Measurements from ENCODE around the gene SMPX.

SMPX gene

DNA sequence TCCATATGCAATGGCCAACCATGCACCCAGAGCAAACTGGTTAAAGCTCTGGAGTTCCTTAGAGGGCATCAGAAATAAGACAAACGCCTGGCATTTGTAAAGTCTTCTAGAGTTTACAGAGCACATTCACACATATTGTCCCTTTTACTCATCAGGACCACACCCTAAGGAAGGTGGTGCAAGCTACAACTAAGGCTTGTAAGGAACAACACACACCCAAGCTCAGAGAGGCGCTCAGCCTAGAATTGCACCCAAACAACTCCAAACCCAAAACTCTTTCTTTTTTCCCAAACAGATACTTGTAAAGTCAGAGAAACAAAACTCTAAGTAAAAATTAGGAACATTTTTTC, 46.1 kb downstream of the SMPX start:
- no peak for DNase-seq (ENCODE audit: low spot score)

GRCh38 chrX:21711129-21711847, 46.6 kb downstream of the SMPX start:
- DNase-seq (ENCODE audit: low spot score): no peak

DNA sequence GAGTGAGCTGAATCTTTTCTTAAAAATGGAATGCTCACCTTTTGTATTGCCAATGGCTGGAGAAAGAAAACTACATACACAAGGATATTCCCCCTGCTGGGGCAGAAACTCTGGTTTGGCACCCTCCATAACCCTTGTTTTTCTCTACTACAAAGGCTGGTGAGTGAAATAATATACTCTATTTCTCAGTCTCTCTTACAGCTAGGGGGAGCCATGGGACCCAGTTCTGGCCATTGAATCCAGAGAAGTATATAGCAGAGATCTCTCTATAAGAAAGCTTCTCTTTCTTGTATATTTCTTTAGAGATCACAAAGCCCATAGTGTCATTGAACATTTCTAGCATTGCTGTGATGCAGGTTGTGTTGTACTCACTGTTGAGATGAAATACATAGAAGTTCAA, 49.8 kb downstream of the SMPX start:
- no peak for DNase-seq (ENCODE audit: low spot score)

GRCh38 chrX:21705225-21705624, 52.7 kb downstream of the SMPX start:
- no peak for DNase-seq (ENCODE audit: low spot score)

GRCh38 chrX:21702725-21703124, 55.2 kb downstream of the SMPX start:
- DNase-seq (ENCODE audit: low spot score): no peak

GRCh38 chrX:21700967-21701366, 56.9 kb downstream of the SMPX start:
- DNase-seq (ENCODE audit: low spot score): no peak

- DNase-seq (ENCODE audit: low spot score): no peak
Measured at GRCh38 chrX:21700275-21700674, 57.6 kb downstream of the SMPX start.

- DNase-seq (ENCODE audit: low spot score): no peak
Measured at GRCh38 chrX:21699136-21699535, 58.8 kb downstream of the SMPX start.

DNA sequence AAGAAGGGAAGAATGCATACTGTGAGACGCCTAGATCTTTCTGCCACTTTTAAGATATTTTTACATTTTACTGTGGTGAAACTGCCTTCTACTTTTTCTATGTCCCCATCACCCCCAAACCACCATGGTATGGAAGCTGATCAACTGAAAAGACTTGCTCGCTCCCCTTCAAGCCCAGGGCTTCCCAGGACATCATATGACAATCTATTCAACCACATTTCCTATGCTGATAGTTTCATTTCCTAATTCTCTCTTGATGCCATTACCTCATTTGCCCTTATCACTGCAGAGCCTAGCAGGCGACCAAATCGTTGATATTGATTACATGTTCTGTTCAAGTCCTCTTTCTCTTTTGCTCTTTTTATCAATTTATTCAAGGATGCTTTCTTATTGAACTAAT, 59.6 kb downstream of the SMPX start:
- DNase-seq (ENCODE audit: low spot score): peak; percentile 28

DNA sequence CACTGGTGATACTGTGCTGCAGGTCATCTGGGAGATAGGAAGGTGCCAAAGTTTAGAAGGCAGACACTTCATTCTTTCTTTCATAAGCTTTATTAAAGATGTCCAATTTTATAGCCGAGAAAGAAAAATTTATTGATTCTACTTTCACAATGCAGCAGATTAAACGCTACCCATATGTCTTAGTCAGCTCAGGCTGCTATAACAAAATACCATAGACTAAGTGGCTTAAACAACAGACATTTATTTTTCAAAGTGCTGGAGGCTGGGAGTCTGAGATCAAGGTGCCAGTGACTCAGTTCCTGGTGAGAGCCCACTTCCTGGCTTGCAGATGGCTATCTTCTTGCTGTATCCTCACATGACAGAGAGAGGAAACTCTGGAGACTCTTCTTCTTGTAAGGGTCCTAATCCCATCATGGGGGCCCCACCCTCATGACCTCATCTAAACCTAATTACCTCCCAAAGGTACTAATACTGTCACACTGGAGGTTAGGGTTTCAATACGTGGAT, 66.4 kb downstream of the SMPX start:
- no peak for DNase-seq (ENCODE audit: low spot score)

DNA sequence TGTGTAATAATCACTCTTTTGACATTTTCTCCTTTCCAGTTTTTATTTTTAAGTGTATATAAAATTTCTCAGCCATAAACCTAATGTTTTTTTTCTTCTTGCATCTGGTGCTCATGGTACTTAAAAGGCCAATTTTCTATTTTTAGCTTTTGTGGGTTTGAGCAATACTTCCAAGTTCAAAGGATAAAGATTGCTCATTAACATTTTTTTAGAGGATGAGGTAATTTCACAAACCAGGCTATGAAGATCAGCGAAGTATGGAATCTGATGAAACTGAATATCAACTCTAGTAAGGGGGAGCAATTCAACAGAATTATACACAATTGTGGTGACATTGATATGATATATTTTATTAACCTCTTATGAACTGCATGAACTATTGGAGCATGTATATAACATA, 74.0 kb downstream of the SMPX start:
- no peak for DNase-seq (ENCODE audit: low spot score)

GRCh38 chrX:21678048-21678612, 79.8 kb downstream of the SMPX start:
- DNase-seq (ENCODE audit: low spot score): no peak

DNA sequence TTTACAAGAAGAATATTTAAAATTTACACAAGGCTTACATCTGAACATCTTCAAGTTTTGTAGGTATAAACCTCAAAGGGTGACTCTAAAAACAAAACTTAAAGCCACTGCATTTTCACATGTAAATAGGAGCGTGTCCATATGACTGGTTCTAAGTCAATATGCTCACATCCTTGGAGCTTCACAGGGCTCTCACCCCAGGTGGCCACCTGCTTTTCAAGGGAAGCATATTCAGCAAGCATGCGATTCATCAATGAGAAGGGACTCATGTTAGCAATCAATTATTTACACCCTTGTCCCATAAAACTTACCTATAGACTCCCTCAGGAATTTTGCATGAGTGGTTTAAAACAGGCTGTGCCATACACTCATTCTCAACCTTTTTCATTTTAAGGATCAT, 82.0 kb downstream of the SMPX start:
- DNase-seq (ENCODE audit: low spot score): no peak

- no peak for DNase-seq (ENCODE audit: low spot score)
Measured at GRCh38 chrX:21674430-21675186, 83.3 kb downstream of the SMPX start.

- no peak for DNase-seq (ENCODE audit: low spot score)
Measured at GRCh38 chrX:21666679-21667078, 91.2 kb downstream of the SMPX start.

DNA sequence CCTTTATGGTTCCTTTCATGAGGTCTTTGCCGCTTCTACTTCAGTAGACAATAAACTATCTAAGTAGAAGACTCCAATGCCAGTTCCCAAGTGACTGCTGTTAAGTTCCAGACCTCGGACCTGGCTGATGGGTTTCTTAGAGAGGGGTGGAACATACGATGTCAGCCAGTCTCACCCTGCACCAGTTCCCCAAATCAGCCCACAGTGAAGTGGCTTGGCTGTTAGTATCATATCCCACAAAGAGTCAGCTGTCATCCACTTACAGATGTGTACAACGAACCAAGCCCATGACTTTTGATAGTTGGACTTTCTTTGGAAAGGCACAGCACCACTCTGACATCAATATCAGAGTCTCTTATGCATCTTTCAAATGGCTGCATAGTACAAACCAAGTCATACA, 91.7 kb downstream of the SMPX start:
- DNase-seq (ENCODE audit: low spot score): no peak

DNA sequence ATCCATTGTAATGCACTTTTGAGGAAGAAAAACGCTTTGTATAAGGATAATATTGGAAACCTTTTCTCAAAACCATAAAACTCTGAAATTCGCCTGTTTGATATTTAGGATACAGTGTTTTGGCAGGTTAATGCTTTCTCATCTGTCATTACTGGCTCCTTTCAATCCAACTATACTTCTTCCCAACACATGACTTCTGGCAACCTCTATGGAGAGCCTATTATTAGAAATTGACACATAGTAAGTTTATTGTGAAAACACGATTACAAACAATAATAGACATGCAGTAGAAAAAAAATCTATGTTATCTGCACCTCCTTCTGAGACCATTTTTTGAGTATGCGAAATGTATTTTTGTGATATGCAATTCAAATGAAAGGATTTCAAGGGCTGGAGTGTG, 95.2 kb downstream of the SMPX start:
- no peak for DNase-seq (ENCODE audit: low spot score)

DNA sequence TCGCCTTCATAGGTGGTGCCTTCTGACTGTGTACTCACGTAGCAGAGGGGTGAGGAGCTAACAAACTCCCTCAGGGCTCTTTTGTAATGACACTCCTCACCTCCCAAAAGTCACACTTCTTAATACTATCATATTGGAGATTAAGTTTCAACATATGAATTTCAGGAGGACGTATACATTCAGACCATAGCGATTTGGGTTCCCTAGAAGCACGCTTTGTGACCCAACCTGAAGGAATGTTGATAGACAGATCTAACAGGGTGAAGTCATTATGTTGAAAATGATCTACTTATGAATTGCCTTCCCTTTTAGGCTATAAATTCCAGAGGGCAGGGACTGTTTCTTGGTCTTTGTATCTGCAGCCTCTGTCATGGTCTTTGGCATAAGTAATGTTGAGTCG, 96.6 kb downstream of the SMPX start:
- no peak for DNase-seq (ENCODE audit: low spot score)

GRCh38 chrX:21660156-21660555, 97.8 kb downstream of the SMPX start:
- no peak for DNase-seq (ENCODE audit: low spot score)

GRCh38 chrX:21659320-21659719, 98.6 kb downstream of the SMPX start:
- DNase-seq (ENCODE audit: low spot score): no peak

GRCh38 chrX:21658746-21659145, 99.2 kb downstream of the SMPX start:
- no peak for DNase-seq (ENCODE audit: low spot score)

- no peak for DNase-seq (ENCODE audit: low spot score)
Measured at GRCh38 chrX:21658152-21658737, 99.7 kb downstream of the SMPX start, which contains the start of gene KLHL34. KLHL34 (minus strand) TSS chrX:21658330; CDS start chrX:21657788, 542 bp downstream.

All from pons (tissue), 1 donor.